ENCODE results near the gene GSTO2.

GSTO2 gene

GRCh38 chr10:104253606-104254410 lies 15.2 kb upstream of the GSTO2 start:
- DNase-seq (ENCODE audit: low read depth) = no peak

GRCh38 chr10:104254493-104255310 lies 14.3 kb upstream of the GSTO2 start, which contains the start of gene GSTO1:
TSS of gene GSTO1 (plus strand) at chr10:104254892. CDS start at chr10:104254929, 37 bp downstream.
- DNase-seq (ENCODE audit: low read depth) = peak; percentile 44

- peak; percentile 66 for DNase-seq (ENCODE audit: low read depth)
Observed at GRCh38 chr10:104255311-104255981, 13.5 kb upstream of the GSTO2 start.

- no peak for DNase-seq (ENCODE audit: low read depth)
Observed at GRCh38 chr10:104256335-104256961, 12.5 kb upstream of the GSTO2 start.

GRCh38 chr10:104257235-104257634 lies 11.7 kb upstream of the GSTO2 start:
- DNase-seq (ENCODE audit: low read depth) = no peak

- no peak for DNase-seq (ENCODE audit: low read depth)
Observed at GRCh38 chr10:104258209-104258608, 10.8 kb upstream of the GSTO2 start.

GRCh38 chr10:104259456-104259855 lies 9.5 kb upstream of the GSTO2 start:
- no peak for DNase-seq (ENCODE audit: low read depth)

- no peak for DNase-seq (ENCODE audit: low read depth)
Observed at GRCh38 chr10:104259999-104260774, 8.8 kb upstream of the GSTO2 start.

GRCh38 chr10:104260775-104261115 lies 8.2 kb upstream of the GSTO2 start:
- DNase-seq (ENCODE audit: low read depth) = no peak

- DNase-seq (ENCODE audit: low read depth) = no peak
Observed at GRCh38 chr10:104262055-104262454, 6.9 kb upstream of the GSTO2 start.

GRCh38 chr10:104264783-104265182 lies 4.2 kb upstream of the GSTO2 start:
- DNase-seq (ENCODE audit: low read depth) = no peak

- DNase-seq (ENCODE audit: low read depth) = no peak
Observed at GRCh38 chr10:104267721-104268404, 1.1 kb upstream of the GSTO2 start.

GRCh38 chr10:104268405-104268712 lies 625 bp upstream of the GSTO2 start:
- no peak for DNase-seq (ENCODE audit: low read depth)

- no peak for DNase-seq (ENCODE audit: low read depth)
Observed at GRCh38 chr10:104273286-104273685, 4.3 kb downstream of the GSTO2 start.

- no peak for DNase-seq (ENCODE audit: low read depth)
Observed at GRCh38 chr10:104273899-104274575, 5.1 kb downstream of the GSTO2 start.

GRCh38 chr10:104274762-104275721 lies 6.1 kb downstream of the GSTO2 start:
- DNase-seq (ENCODE audit: low read depth) = no peak

GRCh38 chr10:104276192-104276591 lies 7.2 kb downstream of the GSTO2 start:
- no peak for DNase-seq (ENCODE audit: low read depth)

- no peak for DNase-seq (ENCODE audit: low read depth)
Observed at GRCh38 chr10:104277785-104278184, 8.8 kb downstream of the GSTO2 start.

GRCh38 chr10:104279550-104280259 lies 10.7 kb downstream of the GSTO2 start:
- DNase-seq (ENCODE audit: low read depth) = no peak

Measured in stromal cell of bone marrow (primary cell).